GM06990 (cell line): ENCODE data around the gene OR6M1.

Source experiments
- DNase-seq: peaks from one replicate; pipeline ENCODE4 v3.0.0-alpha.2; 2011; ENCODE audit not compliant: insufficient read length; ENCODE audit errors: extremely low read depth
- H3K27me3 ChIP-seq: replicated peaks from 2 replicates; pipeline ENCODE4 v1.6.0; 2011; ENCODE audit warnings: low read length; ENCODE audit not compliant: control insufficient read depth, insufficient read depth
- H3K36me3 ChIP-seq: 2 replicates; pipeline ENCODE4 v1.5.1; 2011; ENCODE audit warnings: low read length; ENCODE audit not compliant: control insufficient read depth, insufficient read depth
- H3K4me3 ChIP-seq: replicated peaks from 2 replicates; pipeline ENCODE4 v1.5.1; 2011; ENCODE audit warnings: low read depth, mild to moderate bottlenecking, control low read depth, low read length
- TF ChIP-seq, protein P1 (sequence below): IDR thresholded peaks from 2 replicates; pipeline ENCODE4 v1.5.1; 2011; ENCODE audit warnings: low read length, control low read depth, mild to moderate bottlenecking, inconsistent platforms; ENCODE audit not compliant: insufficient read depth, poor library complexity, severe bottlenecking

The OR6M1 gene

DNA sequence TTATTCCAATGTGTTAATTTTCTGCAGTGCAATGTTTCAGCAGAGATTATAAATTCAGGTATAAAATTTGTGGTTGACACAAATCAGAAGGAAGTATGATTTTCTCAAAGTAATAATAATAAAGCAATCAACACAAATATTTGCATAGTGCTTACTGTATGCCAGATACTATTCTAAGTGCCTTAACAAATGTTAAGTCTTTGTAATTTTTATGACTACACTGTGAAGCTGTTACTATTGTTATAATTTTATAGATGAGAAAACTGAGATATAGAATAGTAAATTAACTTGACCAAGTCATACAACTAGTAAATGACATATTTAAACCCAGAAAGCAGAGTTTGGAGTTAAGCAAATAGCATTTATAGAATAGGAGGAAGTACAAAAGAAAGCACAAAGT, 35.4 kb downstream of the OR6M1 start:
- TF ChIP-seq, protein P1, sequence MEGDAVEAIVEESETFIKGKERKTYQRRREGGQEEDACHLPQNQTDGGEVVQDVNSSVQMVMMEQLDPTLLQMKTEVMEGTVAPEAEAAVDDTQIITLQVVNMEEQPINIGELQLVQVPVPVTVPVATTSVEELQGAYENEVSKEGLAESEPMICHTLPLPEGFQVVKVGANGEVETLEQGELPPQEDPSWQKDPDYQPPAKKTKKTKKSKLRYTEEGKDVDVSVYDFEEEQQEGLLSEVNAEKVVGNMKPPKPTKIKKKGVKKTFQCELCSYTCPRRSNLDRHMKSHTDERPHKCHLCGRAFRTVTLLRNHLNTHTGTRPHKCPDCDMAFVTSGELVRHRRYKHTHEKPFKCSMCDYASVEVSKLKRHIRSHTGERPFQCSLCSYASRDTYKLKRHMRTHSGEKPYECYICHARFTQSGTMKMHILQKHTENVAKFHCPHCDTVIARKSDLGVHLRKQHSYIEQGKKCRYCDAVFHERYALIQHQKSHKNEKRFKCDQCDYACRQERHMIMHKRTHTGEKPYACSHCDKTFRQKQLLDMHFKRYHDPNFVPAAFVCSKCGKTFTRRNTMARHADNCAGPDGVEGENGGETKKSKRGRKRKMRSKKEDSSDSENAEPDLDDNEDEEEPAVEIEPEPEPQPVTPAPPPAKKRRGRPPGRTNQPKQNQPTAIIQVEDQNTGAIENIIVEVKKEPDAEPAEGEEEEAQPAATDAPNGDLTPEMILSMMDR, result no peak
- Histone ChIP-seq H3K4me3 (no peak overlapping the region), H3K36me3 (no peaks in the 10 kb centered on the region), H3K27me3 (no peaks in the 10 kb centered on the region)
- DNase-seq, result no peak

DNA sequence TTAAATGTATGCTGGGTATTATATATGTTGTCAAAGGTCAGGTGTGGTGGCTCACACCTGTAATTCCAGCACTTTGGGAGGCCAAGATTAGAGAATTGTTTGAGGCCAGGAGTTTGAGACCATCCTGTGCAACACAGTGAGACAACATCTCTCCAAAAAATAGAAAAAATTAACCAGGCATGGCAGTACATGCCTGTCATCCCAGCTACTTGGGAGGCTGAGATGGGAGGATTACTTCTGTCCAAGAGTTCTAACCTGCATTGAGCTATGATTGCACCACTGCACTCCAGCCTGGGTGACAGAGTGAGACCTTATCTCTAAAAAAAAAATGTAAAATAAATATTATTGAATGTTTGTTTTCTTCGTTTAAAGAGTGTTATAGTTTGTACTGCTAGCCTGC, 40.5 kb downstream of the OR6M1 start:
- H3K4me3 ChIP-seq, result no peak overlapping the region
- DNase-seq, result no peak
- no peaks in the 10 kb centered on the region for H3K27me3 ChIP-seq
- TF ChIP-seq, protein P1, result no peak
- no peaks in the 10 kb centered on the region for H3K36me3 ChIP-seq

DNA sequence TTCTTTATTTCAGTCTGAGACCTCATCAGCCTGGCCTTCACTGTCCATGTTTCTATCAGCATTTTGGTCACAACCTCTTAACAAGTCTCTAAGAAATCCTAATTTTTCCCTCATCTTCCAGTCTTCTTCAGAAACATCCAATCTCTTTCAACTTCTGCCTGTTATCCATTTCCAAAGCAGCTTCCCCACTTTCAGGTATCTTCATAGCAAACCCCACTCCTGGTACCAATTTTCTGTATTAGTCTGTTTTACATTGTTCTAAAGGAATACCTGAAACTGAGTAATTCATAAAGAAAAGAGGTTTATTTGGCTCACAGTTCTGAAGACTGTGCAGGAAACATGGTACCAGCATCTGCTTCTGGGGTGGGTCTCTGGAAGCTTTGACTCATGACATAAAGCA, 43.7 kb downstream of the OR6M1 start:
- TF ChIP-seq, protein P1, result no peak
- no peaks in the 10 kb centered on the region for H3K27me3 ChIP-seq

DNA sequence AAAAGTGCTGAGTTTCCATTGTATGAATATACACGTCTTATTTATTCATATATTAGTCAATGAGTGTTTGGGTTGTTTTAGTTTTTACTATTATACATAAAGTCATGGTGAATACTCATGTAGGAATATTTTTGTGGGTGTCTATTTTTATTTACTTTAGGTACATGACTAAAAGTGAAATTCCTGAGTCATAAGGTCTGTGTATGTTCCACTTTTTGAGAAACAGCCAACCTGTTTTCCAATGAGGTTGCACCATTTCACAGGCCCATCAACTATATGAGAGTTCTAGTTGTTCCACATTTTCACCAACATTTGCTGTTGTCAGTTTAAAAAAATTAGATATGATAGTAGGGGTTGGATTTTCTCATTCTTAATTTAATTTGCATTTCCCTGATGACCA, 45.3 kb downstream of the OR6M1 start:
- Histone ChIP-seq H3K27me3 (no peaks in the 10 kb centered on the region), H3K36me3 (no peaks in the 10 kb centered on the region), H3K4me3 (no peak overlapping the region)
- TF ChIP-seq, protein P1, result no peak
- DNase-seq, result peak; percentile 49

More for the DNA sequence above, 43.7 kb downstream of the OR6M1 start:
- Histone ChIP-seq H3K4me3 (no peak overlapping the region), H3K36me3 (no peaks in the 10 kb centered on the region)
- no peak for DNase-seq

DNA sequence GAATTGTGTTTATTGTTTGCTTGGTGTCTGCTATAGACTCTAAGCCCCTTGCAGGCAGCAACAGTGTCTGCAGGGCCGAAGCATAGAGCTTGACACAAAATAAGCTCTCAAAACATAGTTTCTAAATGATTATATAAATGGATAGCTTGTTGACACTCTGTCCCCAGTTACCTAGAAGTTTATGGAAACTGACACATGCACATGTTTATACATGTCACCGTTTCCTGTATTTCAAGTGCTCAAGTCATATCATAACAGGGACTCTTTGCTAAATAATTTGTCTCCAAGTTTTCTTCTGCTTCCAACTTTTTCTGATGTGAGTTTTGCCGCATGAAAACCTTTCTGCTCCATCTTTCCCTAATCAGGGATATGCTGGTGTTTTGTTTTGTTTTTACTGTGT, 48.2 kb downstream of the OR6M1 start:
- no peak overlapping the region for H3K4me3 ChIP-seq
- TF ChIP-seq, protein P1, result no peak
- no peak for DNase-seq
- no peaks in the 10 kb centered on the region for H3K27me3 ChIP-seq
- H3K36me3 ChIP-seq, result no peaks in the 10 kb centered on the region

DNA sequence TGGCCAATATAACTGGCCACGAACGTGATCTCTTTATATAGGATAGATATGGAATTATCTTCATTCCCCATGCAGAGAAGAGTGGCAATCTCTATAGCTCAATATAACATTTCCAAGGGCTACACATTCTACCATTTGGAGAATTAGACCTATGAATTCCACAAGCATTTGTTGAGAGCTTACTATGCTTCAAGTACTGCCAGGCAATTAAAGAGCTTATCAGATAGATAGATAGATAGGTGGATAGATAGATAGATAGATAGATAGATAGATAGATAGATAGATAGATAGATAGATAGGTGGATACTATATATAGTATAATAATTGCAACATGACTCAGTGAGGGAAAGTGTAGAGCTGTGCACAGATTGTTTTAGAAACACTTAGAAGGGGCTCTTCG, 50.3 kb downstream of the OR6M1 start:
- Histone ChIP-seq H3K4me3 (no peak overlapping the region), H3K36me3 (no peaks in the 10 kb centered on the region), H3K27me3 (no peaks in the 10 kb centered on the region)
- no peak for DNase-seq
- TF ChIP-seq, protein P1, result no peak
